ENCODE results near the gene CTSE.

GRCh38 chr1:206049919-206050600, 26.4 kb upstream of the CTSE start:
- no peak for TF ChIP-seq POLR2A (IDR thresholded peaks at IDR 0.05)
- no peak for TF ChIP-seq CTCF (IDR thresholded peaks at IDR 0.05)
